ENCODE measurements around the gene FBXW10B.
"Not testable (repeated sequence)": the region's sequence is repeated elsewhere in the genome, so short reads cannot be mapped to it uniquely, and the experiment has no call there.

DNA sequence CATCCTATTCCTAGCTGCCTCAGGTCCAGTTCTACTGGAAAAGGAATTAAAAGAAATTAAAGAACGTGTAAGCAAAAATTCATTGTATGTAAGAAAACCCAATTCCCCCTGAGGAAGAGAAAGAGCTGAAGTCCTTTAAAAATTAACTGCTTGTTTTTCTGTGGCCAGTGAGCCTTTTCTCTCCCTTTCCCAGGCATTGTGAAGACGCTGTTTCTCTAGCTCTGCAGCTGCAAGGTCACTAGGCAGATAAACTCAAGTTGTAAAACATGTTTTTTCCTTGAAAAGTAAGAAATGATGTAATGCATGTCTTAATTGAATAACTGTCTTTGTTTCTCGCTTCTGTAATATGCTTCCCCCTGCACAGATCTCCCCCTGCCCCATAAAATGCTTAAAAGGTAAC is 34.9 kb upstream of the FBXW10B start:
- TF ChIP-seq POLR2AphosphoS5 (IDR thresholded peaks at IDR 0.05; ENCODE audit: low read depth, low read length); POLR2A (IDR thresholded peaks at IDR 0.05; ENCODE audit: low read depth, low read length); TAF1 (IDR thresholded peaks at IDR 0.05; ENCODE audit: low read depth, low read length); PAX5 (IDR thresholded peaks at IDR 0.05; ENCODE audit: insufficient read depth, low read length, severe bottlenecking); POU2F2 (IDR thresholded peaks at IDR 0.05; ENCODE audit: low read depth, low read length); SPI1 (IDR thresholded peaks at IDR 0.05; ENCODE audit: low read depth, low read length): not testable (repeated sequence)
